ENCODE measurements around the gene CHD2. TPM values are rescaled to one million over a fixed set of nuclear protein-coding genes. Genes with fewer than 3 reads are reported as not detected.

Gene CHD2
- total RNA-seq, 1 donor from 2014 or later = 89.9 TPM

DNA sequence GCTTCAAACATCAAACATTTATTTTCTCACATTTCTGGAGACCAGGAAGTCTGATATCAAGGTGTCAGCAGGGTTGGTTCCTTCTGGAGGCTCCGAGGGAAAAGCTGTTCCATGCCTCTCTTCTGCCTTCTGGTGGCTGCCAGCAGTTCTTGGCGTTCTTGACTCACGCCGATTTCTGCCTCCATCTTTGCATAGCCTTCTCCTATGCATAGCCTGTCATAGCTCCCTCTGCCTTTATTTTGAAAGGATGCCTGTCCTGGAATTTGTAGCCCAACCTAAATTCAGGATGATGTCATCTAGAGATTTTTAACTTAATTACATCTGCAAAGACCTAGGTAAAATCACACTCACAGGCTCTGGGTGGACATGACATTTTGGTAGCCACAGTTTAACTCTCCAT, 118.5 kb downstream of the CHD2 start:
- peaks cover 87% of the 10 kb centered on the region for H3K36me3 Mint-ChIP-seq (ENCODE audit: unreplicated experiment)
- no peak for DNase-seq (ENCODE audit: extremely low spot score, unreplicated experiment)
- H3K27me3 Mint-ChIP-seq (ENCODE audit: unreplicated experiment) = no peaks in the 10 kb centered on the region
- no peak overlapping the region for H3K4me3 Mint-ChIP-seq (ENCODE audit: unreplicated experiment)
- no peak overlapping the region for H3K27ac Mint-ChIP-seq (ENCODE audit: unreplicated experiment)
- no peaks in the 10 kb centered on the region for H3K9me3 Mint-ChIP-seq (ENCODE audit: unreplicated experiment)
- H3K4me1 Mint-ChIP-seq (ENCODE audit: unreplicated experiment) = peaks cover 3% of the 10 kb centered on the region
- TF ChIP-seq, protein P1, sequence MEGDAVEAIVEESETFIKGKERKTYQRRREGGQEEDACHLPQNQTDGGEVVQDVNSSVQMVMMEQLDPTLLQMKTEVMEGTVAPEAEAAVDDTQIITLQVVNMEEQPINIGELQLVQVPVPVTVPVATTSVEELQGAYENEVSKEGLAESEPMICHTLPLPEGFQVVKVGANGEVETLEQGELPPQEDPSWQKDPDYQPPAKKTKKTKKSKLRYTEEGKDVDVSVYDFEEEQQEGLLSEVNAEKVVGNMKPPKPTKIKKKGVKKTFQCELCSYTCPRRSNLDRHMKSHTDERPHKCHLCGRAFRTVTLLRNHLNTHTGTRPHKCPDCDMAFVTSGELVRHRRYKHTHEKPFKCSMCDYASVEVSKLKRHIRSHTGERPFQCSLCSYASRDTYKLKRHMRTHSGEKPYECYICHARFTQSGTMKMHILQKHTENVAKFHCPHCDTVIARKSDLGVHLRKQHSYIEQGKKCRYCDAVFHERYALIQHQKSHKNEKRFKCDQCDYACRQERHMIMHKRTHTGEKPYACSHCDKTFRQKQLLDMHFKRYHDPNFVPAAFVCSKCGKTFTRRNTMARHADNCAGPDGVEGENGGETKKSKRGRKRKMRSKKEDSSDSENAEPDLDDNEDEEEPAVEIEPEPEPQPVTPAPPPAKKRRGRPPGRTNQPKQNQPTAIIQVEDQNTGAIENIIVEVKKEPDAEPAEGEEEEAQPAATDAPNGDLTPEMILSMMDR (IDR thresholded peaks at IDR 0.05) = peak; percentile 31

DNA sequence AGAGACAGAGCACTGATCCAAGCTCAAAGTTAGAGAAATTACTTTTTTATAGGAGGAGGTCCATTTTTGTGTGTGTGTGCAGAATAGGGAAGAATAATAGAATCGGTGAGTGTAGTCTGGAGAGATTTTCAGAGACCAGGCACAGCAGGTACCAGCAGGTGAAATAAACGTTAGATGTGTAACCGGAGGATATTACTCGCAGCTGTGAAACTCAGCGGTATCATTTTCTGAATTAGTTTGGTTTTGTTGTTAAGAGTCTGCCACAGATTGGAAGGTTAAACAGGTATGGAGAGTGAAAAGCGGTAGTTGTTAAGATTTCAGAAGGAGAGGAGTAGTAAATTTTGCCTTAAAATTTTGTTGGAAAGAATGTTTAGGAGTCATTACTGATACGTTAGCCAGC, 119.0 kb downstream of the CHD2 start:
- no peak overlapping the region for H3K4me3 Mint-ChIP-seq (ENCODE audit: unreplicated experiment)
- H3K27me3 Mint-ChIP-seq (ENCODE audit: unreplicated experiment) = no peaks in the 10 kb centered on the region
- H3K4me1 Mint-ChIP-seq (ENCODE audit: unreplicated experiment) = peaks cover 3% of the 10 kb centered on the region
- H3K36me3 Mint-ChIP-seq (ENCODE audit: unreplicated experiment) = peaks cover 88% of the 10 kb centered on the region
- no peak overlapping the region for H3K27ac Mint-ChIP-seq (ENCODE audit: unreplicated experiment)
- TF ChIP-seq, protein P1 (IDR thresholded peaks at IDR 0.05) = no peak
- DNase-seq (ENCODE audit: extremely low spot score, unreplicated experiment) = no peak
- no peaks in the 10 kb centered on the region for H3K9me3 Mint-ChIP-seq (ENCODE audit: unreplicated experiment)

DNA sequence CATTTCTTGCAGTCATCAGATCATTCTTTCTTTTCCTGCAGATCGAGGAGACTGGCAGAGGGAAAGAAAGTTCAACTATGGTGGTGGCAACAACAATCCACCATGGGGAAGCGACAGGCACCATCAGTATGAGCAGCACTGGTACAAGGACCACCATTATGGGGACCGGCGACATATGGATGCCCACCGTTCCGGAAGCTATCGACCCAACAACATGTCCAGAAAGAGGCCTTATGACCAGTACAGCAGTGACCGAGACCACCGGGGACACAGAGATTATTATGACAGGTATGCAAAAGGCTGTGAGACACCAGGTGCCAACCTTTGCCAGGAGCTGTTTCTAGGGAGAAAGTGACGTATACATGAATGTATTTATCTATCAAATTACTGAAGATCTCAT, 119.8 kb downstream of the CHD2 start:
- Mint-ChIP-seq H3K27ac (ENCODE audit: unreplicated experiment) (no peak overlapping the region), H3K4me3 (ENCODE audit: unreplicated experiment) (no peak overlapping the region), H3K9me3 (ENCODE audit: unreplicated experiment) (no peaks in the 10 kb centered on the region), H3K27me3 (ENCODE audit: unreplicated experiment) (no peaks in the 10 kb centered on the region), H3K4me1 (ENCODE audit: unreplicated experiment) (peaks cover 3% of the 10 kb centered on the region), H3K36me3 (ENCODE audit: unreplicated experiment) (peaks cover 87% of the 10 kb centered on the region)
- DNase-seq (ENCODE audit: extremely low spot score, unreplicated experiment) = no peak
- TF ChIP-seq, protein P1 (IDR thresholded peaks at IDR 0.05) = no peak

DNA sequence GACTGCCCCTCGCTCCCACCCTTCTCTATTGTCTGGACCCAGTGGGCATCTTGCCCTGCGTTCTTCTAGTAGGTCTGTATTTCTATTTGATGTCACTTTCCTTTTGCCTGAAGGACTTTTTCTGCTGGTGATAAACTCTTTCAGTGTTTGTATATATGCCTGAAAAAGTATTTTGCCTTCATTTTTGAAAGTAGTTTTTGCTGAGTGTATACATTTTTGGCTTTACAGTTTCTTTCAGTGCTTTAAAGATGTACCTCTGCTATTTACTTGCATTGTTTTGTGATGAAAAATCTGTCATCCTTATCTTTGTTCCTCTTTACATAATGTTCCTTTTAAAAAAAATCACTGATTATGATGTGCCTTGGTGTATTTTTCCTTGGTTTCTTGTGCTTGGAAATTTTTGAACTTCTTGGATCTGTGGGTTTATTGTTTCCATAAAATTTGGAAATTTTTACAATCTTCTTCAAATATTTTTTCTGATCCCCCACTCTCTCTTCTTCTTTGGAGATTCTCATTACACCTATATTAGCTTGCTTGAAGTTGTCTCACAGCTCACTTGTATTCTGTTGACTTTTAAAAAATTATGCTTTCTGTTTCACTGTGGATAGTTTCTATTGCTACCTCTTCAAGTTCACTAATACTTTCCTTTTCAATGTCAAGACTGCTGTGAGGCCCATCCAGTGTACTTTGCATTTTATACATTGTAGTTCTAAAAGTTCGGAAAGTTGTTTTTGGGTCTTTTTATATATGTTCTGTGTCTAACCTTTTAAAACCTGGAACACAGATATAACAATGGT, 121.0 kb downstream of the CHD2 start:
- H3K36me3 Mint-ChIP-seq (ENCODE audit: unreplicated experiment) = peaks cover 82% of the 10 kb centered on the region
- no peaks in the 10 kb centered on the region for H3K27me3 Mint-ChIP-seq (ENCODE audit: unreplicated experiment)
- TF ChIP-seq, protein P1 (IDR thresholded peaks at IDR 0.05) = no peak
- H3K27ac Mint-ChIP-seq (ENCODE audit: unreplicated experiment) = peak overlapping the region; percentile 52
- no peaks in the 10 kb centered on the region for H3K9me3 Mint-ChIP-seq (ENCODE audit: unreplicated experiment)
- peaks cover 3% of the 10 kb centered on the region for H3K4me1 Mint-ChIP-seq (ENCODE audit: unreplicated experiment)
- DNase-seq (ENCODE audit: extremely low spot score, unreplicated experiment) = no peak
- H3K4me3 Mint-ChIP-seq (ENCODE audit: unreplicated experiment) = no peak overlapping the region

DNA sequence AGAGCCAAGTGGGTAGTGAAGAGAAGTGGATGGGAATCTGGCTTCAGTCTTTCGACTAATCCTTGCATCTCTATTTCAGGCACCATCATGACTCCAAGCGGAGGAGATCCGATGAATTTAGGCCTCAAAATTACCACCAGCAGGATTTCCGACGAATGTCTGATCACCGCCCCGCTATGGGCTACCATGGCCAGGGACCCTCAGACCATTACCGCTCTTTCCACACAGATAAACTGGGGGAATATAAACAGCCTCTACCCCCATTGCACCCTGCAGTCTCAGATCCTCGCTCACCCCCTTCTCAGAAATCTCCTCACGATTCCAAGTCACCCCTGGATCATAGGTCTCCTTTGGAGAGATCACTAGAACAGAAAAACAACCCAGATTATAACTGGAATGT, 124.2 kb downstream of the CHD2 start:
- Mint-ChIP-seq H3K4me1 (ENCODE audit: unreplicated experiment) (peaks cover 11% of the 10 kb centered on the region), H3K4me3 (ENCODE audit: unreplicated experiment) (no peak overlapping the region), H3K27me3 (ENCODE audit: unreplicated experiment) (no peaks in the 10 kb centered on the region), H3K9me3 (ENCODE audit: unreplicated experiment) (no peaks in the 10 kb centered on the region), H3K27ac (ENCODE audit: unreplicated experiment) (no peak overlapping the region), H3K36me3 (ENCODE audit: unreplicated experiment) (peaks cover 75% of the 10 kb centered on the region)
- TF ChIP-seq, protein P1 (IDR thresholded peaks at IDR 0.05) = no peak
- no peak for DNase-seq (ENCODE audit: extremely low spot score, unreplicated experiment)

All from osteocyte (in vitro differentiated cells).